HepG2 (cell line): ENCODE data around the gene CD151. TPM values are rescaled to one million over a fixed set of nuclear protein-coding genes. Genes with fewer than 3 reads are reported as not detected.
A peak's percentile ranks its signal among the peaks of the same experiment; 100 is the strongest.

Experiments used
- ATAC-seq: fragments of 200-7000 bp; cut with Tn5 transposase; 3 replicates; pipeline ENCODE4 v1.9.1; 2020; ENCODE audit warnings: mild to moderate bottlenecking, moderate library complexity
- BruUV-seq: library from RNA; stranded (reverse); fragments of 400-500 nt; replicated peaks from 2 replicates; lab custom pipeline; 2021; lab: Mats Ljungman, UMichigan
- CTCF ChIA-PET: fragments of 300-600 bp; formaldehyde crosslinking; extraction: SDS; loops from one replicate; lab custom pipeline; 2021; ENCODE audit warnings: low total read pairs, inconsistent platforms, low intra/inter-chr PET ratio; lab: Yijun Ruan, JAX
- POLR2A ChIA-PET: fragments of 350-600 bp; sonication (Branson Sonifier 250); formaldehyde crosslinking; loops from one replicate; lab custom pipeline; 2020; ENCODE audit warnings: antibody characterized with exemption, inconsistent platforms; lab: Yijun Ruan, JAX
- DNase-seq: peaks from one replicate; pipeline ENCODE4 v3.0.0-alpha.2; 2015; ENCODE audit warnings: low spot score
- FAIRE-seq: peaks from 3 replicates; lab custom pipeline; 2011; peaks lifted over from hg19 to GRCh38; lab: Jason Lieb, UNC
- H2AFZ ChIP-seq: one replicate; pipeline ENCODE4 v1.6.1; 2011; ENCODE audit warnings: low read length, inconsistent platforms
- H3K27ac ChIP-seq: fragments of 300-600 bp; 3 replicates; pipeline ENCODE4 v1.8.0; 2011; ENCODE audit warnings: mixed run types, mild to moderate bottlenecking, mixed read lengths, low read length, inconsistent platforms; ENCODE audit not compliant: insufficient read depth; ENCODE audit errors: extremely low read length
- H3K27me3 ChIP-seq, 2 experiments: fragments of 200-600 bp in 1 of 2; 2 replicates in 1 of 2; 3 replicates in 1 of 2; pipeline versions ENCODE4 v1.6.0 to v1.8.0; 2011; ENCODE audit warnings: low read length in 2 of 2, mild to moderate bottlenecking in 2 of 2, moderate library complexity in 2 of 2, inconsistent platforms in 1 of 2; ENCODE audit not compliant: insufficient read depth in 2 of 2, control insufficient read depth in 1 of 2
- H3K36me3 ChIP-seq, 2 experiments: fragments of 200-600 bp in 1 of 2; replicated peaks in 1 of 2; 2 replicates in 1 of 2; 3 replicates in 1 of 2; pipeline versions ENCODE4 v1.5.1 to v1.8.0; 2011; ENCODE audit warnings: low read length in 2 of 2, inconsistent platforms in 1 of 2; ENCODE audit not compliant: insufficient read depth in 2 of 2, control insufficient read depth in 1 of 2
- H3K4me1 ChIP-seq: 2 replicates; pipeline ENCODE4 v1.5.1; 2012; ENCODE audit warnings: low read length, inconsistent platforms; ENCODE audit not compliant: insufficient read depth
- H3K4me2 ChIP-seq: 2 replicates; pipeline ENCODE4 v1.6.0; 2011; ENCODE audit warnings: low read depth, low read length, inconsistent platforms
- H3K4me3 ChIP-seq, 3 experiments: fragments of 200-600 bp in 1 of 3; sonication (generic), shearing (Covaris generic) in 1 of 3; replicated peaks in 1 of 3; 2 replicates each; pipeline ENCODE4 v1.5.1; 2011 to 2016; ENCODE audit warnings: low read length in 3 of 3, inconsistent platforms in 2 of 3, low read depth in 2 of 3, mild to moderate bottlenecking in 2 of 3, control low read depth in 1 of 3, mixed read lengths in 1 of 3; ENCODE audit not compliant: insufficient read depth in 1 of 3
- H3K79me2 ChIP-seq: one replicate; pipeline ENCODE4 v1.6.1; 2011; ENCODE audit warnings: low read length, inconsistent platforms; ENCODE audit not compliant: insufficient read depth
- H3K9ac ChIP-seq: 2 replicates; pipeline ENCODE4 v1.6.0; 2011; ENCODE audit warnings: mild to moderate bottlenecking, low read depth, low read length, inconsistent platforms; ENCODE audit not compliant: insufficient read depth
- H3K9me3 ChIP-seq: 2 replicates; pipeline ENCODE4 v1.5.1; 2012; ENCODE audit warnings: mild to moderate bottlenecking, low read length
- H4K20me1 ChIP-seq: 2 replicates; pipeline ENCODE4 v1.6.0; 2011; ENCODE audit warnings: inconsistent platforms, mild to moderate bottlenecking, low read length, moderate library complexity; ENCODE audit not compliant: insufficient read depth
- AGO2 ChIP-seq: fragments of 200-400 bp; formaldehyde crosslinking; optimal IDR thresholded peaks from 2 replicates; pipeline ENCODE3; 2017; ENCODE audit warnings: mild to moderate bottlenecking, low read depth, low read length, moderate library complexity
- DMTF1 ChIP-seq: sonication (generic); formaldehyde crosslinking; IDR thresholded peaks from 2 replicates; pipeline ENCODE4 v1.4.0; 2020; ENCODE audit warnings: mild to moderate bottlenecking, missing genetic modification reagents
- GABPB1 ChIP-seq: IDR thresholded peaks from 2 replicates; pipeline ENCODE4 v1.6.1; 2016; ENCODE audit warnings: mild to moderate bottlenecking, missing genetic modification reagents, moderate library complexity, missing compliant biosample characterization
- KLF16 ChIP-seq, 2 experiments: sonication (generic) in 1 of 2; formaldehyde crosslinking in 1 of 2; IDR thresholded peaks; 2 replicates each; pipeline versions ENCODE4 v1.6.1 to v1.8.0; 2016 to 2023; ENCODE audit warnings: missing genetic modification reagents in 2 of 2, missing compliant biosample characterization in 1 of 2
- MEIS1 ChIP-seq: sonication (generic); formaldehyde crosslinking; IDR thresholded peaks from 2 replicates; pipeline ENCODE4 v1.9.0; 2021; ENCODE audit warnings: mild to moderate bottlenecking, missing genetic modification reagents, moderate library complexity, borderline replicate concordance
- NFE2L2 ChIP-seq: fragments of 150-350 bp; IDR thresholded peaks from 2 replicates; pipeline ENCODE4 v1.6.1; 2014; ENCODE audit warnings: low read length
- SIN3B ChIP-seq: fragments of 150-350 bp; IDR thresholded peaks from 2 replicates; pipeline ENCODE4 v1.6.1; 2014; ENCODE audit warnings: low read length
- TBP ChIP-seq: sonication (generic); formaldehyde crosslinking; IDR thresholded peaks from 2 replicates; pipeline ENCODE4 v1.5.0; 2020; ENCODE audit warnings: missing genetic modification reagents
- TSC22D2 ChIP-seq: sonication (generic); formaldehyde crosslinking; IDR thresholded peaks from 2 replicates; pipeline ENCODE4 v1.5.1; 2020; ENCODE audit warnings: missing genetic modification reagents, mild to moderate bottlenecking, borderline replicate concordance
- ZNF335 ChIP-seq: sonication (generic); formaldehyde crosslinking; IDR thresholded peaks from 2 replicates; pipeline ENCODE4 v1.4.0; 2020; ENCODE audit warnings: missing genetic modification reagents
- ZNF383 ChIP-seq: sonication (generic); formaldehyde crosslinking; IDR thresholded peaks from 2 replicates; pipeline ENCODE4 v1.4.0; 2020; ENCODE audit warnings: missing genetic modification reagents, mild to moderate bottlenecking, borderline replicate concordance
- ZNF552 ChIP-seq: sonication (generic); formaldehyde crosslinking; IDR thresholded peaks from 2 replicates; pipeline ENCODE4 v1.9.0; 2022; ENCODE audit warnings: missing genetic modification reagents, mild to moderate bottlenecking, borderline replicate concordance
- ZNF788 ChIP-seq: sonication (generic); formaldehyde crosslinking; IDR thresholded peaks from 2 replicates; pipeline ENCODE4 v1.5.0; 2020; ENCODE audit warnings: mild to moderate bottlenecking, missing genetic modification reagents, borderline replicate concordance
- ZNF839 ChIP-seq: sonication (generic); formaldehyde crosslinking; IDR thresholded peaks from 2 replicates; pipeline ENCODE4 v1.4.0; 2020; ENCODE audit warnings: missing genetic modification reagents, mild to moderate bottlenecking, borderline replicate concordance
- WGBS: methylation state at CpG from one replicate; pipeline ENCODE4 v1.1.6; 2017; ENCODE audit warnings: low lambda C conversion rate; 5-methylcytosine and 5-hydroxymethylcytosine counted together
- in situ Hi-C: cut with HindIII; loops from 2 replicates; pipeline ENCODE4 v1.10.0; 2017; ENCODE audit warnings: low pct_unique_long_range_greater_than_20kb; ENCODE audit not compliant: extremely low pct_ligation_motif_present
- intact Hi-C: fragments of 100-400 bp; cut with micrococcal nuclease; formaldehyde crosslinking; loops from one replicate; pipeline ENCODE4 v1.10.0; 2022; ENCODE audit not compliant: unreplicated experiment
- polyA plus RNA-seq, 8 experiments: library from polyadenylated mRNA; depleted of rRNA in 3 of 8; stranded (reverse) in 7 of 8; unstranded in 1 of 8; fragments of >200 nt; fragmentation: Illumina TruSeq in 4 of 8; extraction: Trizol in 4 of 8; gene quantifications; 2 replicates each; pipeline versions ENCODE4 v1.2.1 to v1.2.3, GENCODE V29; 2011 to 2016; ENCODE audit warnings: low read depth in 4 of 8, missing spikeins in 1 of 8, mixed read lengths in 1 of 8; ENCODE audit not compliant: insufficient read depth in 1 of 8
- total RNA-seq, 5 experiments: library from RNA; depleted of rRNA; stranded (reverse); fragments of >200 nt; fragmentation: Illumina TruSeq; extraction: Trizol; gene quantifications; 2 replicates each; pipeline ENCODE4 v1.2.3, GENCODE V29; 2016; ENCODE audit warnings: low read depth in 1 of 5
- TF ChIP-seq, protein P1 (sequence below): sonication (generic); formaldehyde crosslinking; IDR thresholded peaks from 2 replicates; pipeline ENCODE4 v1.5.0; 2020; ENCODE audit warnings: mild to moderate bottlenecking, low read depth, missing genetic modification reagents, borderline replicate concordance
- TF ChIP-seq, protein P2 (sequence below): sonication (generic); formaldehyde crosslinking; conservative IDR thresholded peaks from 2 replicates; pipeline ENCODE4 v1.4.0; 2020; ENCODE audit warnings: missing genetic modification reagents

Gene CD151
- total and polyA plus RNA-seq, 2 of the 13 experiments (the other 11 are each of a cell fraction or from before 2014, with no cell fraction given): 125 to 197 TPM

DNA sequence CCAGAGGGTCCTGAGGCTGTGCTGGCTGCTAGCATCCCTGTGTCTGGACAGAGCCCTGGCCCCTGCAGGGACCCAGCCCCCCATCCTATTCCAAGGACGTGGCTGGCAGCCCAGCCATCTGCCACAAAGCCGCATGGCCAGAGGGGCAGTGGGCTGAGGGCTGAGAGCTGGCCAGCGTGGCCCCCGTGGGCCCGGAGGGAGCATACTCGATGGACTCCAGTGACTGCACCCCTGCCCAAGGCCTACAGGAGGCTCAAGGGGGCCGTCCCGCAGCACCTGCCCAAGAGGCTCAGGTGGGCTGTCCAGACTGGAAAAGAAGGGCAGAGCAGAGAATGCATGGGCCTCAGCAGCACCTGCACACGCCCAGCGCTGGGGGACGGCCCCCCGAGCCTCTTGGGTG lies 23.0 kb downstream of the CD151 start:
- TF ChIP-seq ZNF788 (no peak), AGO2 (peak; percentile 21)
- WGBS: no CpG with 5 or more reads among the region's 12 CpGs
- no TSS peak for BruUV-seq
- no peak for ATAC-seq
- no peaks in the 10 kb centered on the region for H3K27me3 ChIP-seq
- H4K20me1 ChIP-seq: no peaks in the 10 kb centered on the region; the same call in 1 of the 2 replicates
- H2AFZ ChIP-seq: no peak overlapping the region
- H3K27ac ChIP-seq: no peak overlapping the region
- H3K4me2 ChIP-seq: no peak overlapping the region
- ChIA-PET POLR2A (interaction anchor here (1.4 to 1.7 kb wide), 2 partner anchors 30 to 36 kb away, joined by 3 to 4 read pairs; no protein-coding TSS in a partner anchor), CTCF (no interaction called here)
- H3K4me1 ChIP-seq: no peaks in the 10 kb centered on the region
- intact Hi-C loops (no loop called here), in situ Hi-C loops (no loop called here)
- H3K36me3 ChIP-seq: no peaks in the 10 kb centered on the region
- H3K79me2 ChIP-seq: no peaks in the 10 kb centered on the region
- H3K9me3 ChIP-seq: no peaks in the 10 kb centered on the region
- no peak overlapping the region for H3K4me3 ChIP-seq
- FAIRE-seq: no peak
- no peak overlapping the region for H3K9ac ChIP-seq
- DNase-seq: no peak

DNA sequence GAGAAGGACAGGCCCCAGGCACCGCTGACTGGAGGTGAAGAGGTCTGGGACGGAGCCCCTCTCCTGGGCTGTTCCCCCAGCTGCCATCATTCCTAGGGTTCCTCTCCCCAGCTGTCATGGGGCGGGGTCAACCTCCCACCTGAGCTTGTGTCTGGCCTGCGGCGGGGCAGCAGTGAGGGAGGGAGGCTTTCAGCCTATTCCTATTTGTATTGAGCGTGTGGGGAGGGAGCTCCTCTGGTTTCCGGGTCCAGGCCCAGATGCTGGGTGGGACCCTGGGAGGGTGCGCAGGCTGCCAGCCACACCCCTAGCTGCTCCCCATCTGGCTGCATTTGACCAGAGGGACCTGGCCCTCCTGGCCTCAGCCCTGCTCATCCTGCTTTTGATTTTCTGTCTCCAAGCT lies 23.6 kb downstream of the CD151 start:
- intact Hi-C loops (no loop called here), in situ Hi-C loops (no loop called here)
- CTCF ChIA-PET: no interaction called here
- DNase-seq (no peak), ATAC-seq (no peak), FAIRE-seq (no peak)
- Histone ChIP-seq H3K9me3 (no peaks in the 10 kb centered on the region), H4K20me1 (no peaks in the 10 kb centered on the region; the same call in 1 of the 2 replicates), H3K4me1 (no peaks in the 10 kb centered on the region), H3K9ac (no peak overlapping the region), H3K79me2 (no peaks in the 10 kb centered on the region), H2AFZ (no peak overlapping the region), H3K4me3 (no peak overlapping the region), H3K4me2 (no peak overlapping the region), H3K36me3 (no peaks in the 10 kb centered on the region), H3K27ac (no peak overlapping the region), H3K27me3 (no peaks in the 10 kb centered on the region)
- POLR2A ChIA-PET: interaction anchor here (1.4 to 1.6 kb wide), 2 partner anchors 13 to 37 kb away, joined by 3 to 6 read pairs; no protein-coding TSS in a partner anchor
- BruUV-seq: no TSS peak
- 90% methylated on average over 2 of the region's 8 CpGs for whole genome bisulfite sequencing
- no peak for TF ChIP-seq ZNF335
- no peak for TF ChIP-seq MEIS1 (CRISPR knock-in tag)
- TF ChIP-seq DMTF1 (CRISPR knock-in tag): no peak
- no peak for TF ChIP-seq TSC22D2 (CRISPR knock-in tag)
- no peak for TF ChIP-seq ZNF383 (CRISPR knock-in tag)
- no peak for TF ChIP-seq TBP (CRISPR knock-in tag)
- TF ChIP-seq NFE2L2: no peak
- no peak for TF ChIP-seq GABPB1 (CRISPR knock-in tag)
- no peak for TF ChIP-seq ZNF552 (CRISPR knock-in tag)
- TF ChIP-seq, protein P1, sequence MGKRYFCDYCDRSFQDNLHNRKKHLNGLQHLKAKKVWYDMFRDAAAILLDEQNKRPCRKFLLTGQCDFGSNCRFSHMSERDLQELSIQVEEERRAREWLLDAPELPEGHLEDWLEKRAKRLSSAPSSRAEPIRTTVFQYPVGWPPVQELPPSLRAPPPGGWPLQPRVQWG (CRISPR knock-in tag): no peak
- TF ChIP-seq ZNF839 (CRISPR knock-in tag): no peak
- no peak for TF ChIP-seq KLF16 (CRISPR knock-in tag; IDR thresholded peaks at IDR 0.05)
- TF ChIP-seq, protein P2, sequence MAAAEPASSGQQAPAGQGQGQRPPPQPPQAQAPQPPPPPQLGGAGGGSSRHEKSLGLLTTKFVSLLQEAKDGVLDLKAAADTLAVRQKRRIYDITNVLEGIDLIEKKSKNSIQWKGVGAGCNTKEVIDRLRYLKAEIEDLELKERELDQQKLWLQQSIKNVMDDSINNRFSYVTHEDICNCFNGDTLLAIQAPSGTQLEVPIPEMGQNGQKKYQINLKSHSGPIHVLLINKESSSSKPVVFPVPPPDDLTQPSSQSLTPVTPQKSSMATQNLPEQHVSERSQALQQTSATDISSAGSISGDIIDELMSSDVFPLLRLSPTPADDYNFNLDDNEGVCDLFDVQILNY (CRISPR knock-in tag): no peak
- TF ChIP-seq SIN3B: no peak
